ENCODE measurements around the gene DIAPH2. TPM values are rescaled to one million over a fixed set of nuclear protein-coding genes. Genes with fewer than 3 reads are reported as not detected.

DIAPH2 gene
- total RNA-seq, 2 donors from 2014 or later = 15.2 to 23.3 TPM

DNA sequence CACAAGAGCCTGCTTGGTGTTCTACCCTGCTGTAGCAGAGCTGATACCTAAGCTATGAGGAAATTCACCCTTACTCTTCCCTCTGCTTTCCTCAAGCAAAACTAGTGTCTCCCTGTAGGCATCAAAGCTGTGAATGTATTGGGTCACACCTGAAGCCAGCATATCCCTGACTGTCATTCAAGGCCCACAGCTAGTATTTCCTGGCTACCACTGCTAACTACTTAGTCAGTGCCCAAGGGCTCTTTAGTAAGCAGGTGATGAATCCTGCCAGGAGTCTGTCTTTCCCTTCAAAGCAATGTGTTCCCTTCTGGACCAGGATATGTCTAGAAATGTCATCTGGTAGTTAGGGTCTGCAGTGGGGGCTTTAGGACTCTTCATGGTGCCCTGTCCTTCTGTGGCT is 324.7 kb downstream of the DIAPH2 start:
- no peak overlapping the region for H3K4me3 ChIP-seq
- intact Hi-C loops (cut with DNase I) = no loop called here
- TF ChIP-seq, protein P1, sequence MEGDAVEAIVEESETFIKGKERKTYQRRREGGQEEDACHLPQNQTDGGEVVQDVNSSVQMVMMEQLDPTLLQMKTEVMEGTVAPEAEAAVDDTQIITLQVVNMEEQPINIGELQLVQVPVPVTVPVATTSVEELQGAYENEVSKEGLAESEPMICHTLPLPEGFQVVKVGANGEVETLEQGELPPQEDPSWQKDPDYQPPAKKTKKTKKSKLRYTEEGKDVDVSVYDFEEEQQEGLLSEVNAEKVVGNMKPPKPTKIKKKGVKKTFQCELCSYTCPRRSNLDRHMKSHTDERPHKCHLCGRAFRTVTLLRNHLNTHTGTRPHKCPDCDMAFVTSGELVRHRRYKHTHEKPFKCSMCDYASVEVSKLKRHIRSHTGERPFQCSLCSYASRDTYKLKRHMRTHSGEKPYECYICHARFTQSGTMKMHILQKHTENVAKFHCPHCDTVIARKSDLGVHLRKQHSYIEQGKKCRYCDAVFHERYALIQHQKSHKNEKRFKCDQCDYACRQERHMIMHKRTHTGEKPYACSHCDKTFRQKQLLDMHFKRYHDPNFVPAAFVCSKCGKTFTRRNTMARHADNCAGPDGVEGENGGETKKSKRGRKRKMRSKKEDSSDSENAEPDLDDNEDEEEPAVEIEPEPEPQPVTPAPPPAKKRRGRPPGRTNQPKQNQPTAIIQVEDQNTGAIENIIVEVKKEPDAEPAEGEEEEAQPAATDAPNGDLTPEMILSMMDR (IDR thresholded peaks at IDR 0.05) = no peak
- TF ChIP-seq POLR2A (IDR thresholded peaks at IDR 0.05) = no peak
- H3K27me3 ChIP-seq = no peaks in the 10 kb centered on the region
- no peaks in the 10 kb centered on the region for H3K9me3 ChIP-seq
- no peaks in the 10 kb centered on the region for H3K4me1 ChIP-seq
- no peak overlapping the region for H3K27ac ChIP-seq
- DNase-seq = no peak
- ATAC-seq = no peak
- no peaks in the 10 kb centered on the region for H3K36me3 ChIP-seq (replicated peaks in 1 of 2; ENCODE audit: insufficient read depth in 1 of 2, low read depth in 2 of 2)

DNA sequence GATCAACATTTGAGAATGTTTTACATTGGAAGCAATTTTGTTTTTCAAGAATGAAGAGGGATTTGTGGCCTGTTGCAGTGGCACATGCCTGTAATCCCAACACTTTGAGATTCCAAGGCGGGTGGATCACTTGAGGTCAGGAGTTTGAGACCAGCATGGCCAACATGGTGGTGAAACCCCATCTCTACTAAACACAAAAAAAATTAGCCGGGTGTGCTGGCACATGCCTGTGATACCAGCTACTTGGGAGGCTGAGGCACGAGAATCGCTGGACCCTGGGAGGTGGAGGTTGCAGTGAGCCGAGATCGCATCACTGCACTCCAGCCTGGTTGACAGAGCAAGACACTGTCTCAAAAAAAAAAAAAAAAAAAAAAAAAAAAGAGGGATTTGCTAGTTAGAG is 326.9 kb downstream of the DIAPH2 start:
- H3K9me3 ChIP-seq = no peaks in the 10 kb centered on the region
- DNase-seq (no peak), ATAC-seq (no peak)
- WGBS, 2 donors = 98 to 100% methylated on average over 6 of the region's 6 CpGs
- H3K27ac ChIP-seq = no peak overlapping the region
- H3K27me3 ChIP-seq = no peaks in the 10 kb centered on the region
- no peaks in the 10 kb centered on the region for H3K4me1 ChIP-seq
- no peak overlapping the region for H3K4me3 ChIP-seq
- no peaks in the 10 kb centered on the region for H3K36me3 ChIP-seq (replicated peaks in 1 of 2; ENCODE audit: insufficient read depth in 1 of 2, low read depth in 2 of 2)
- TF ChIP-seq, protein P1 (IDR thresholded peaks at IDR 0.05) = no peak
- no peak for TF ChIP-seq POLR2A (IDR thresholded peaks at IDR 0.05)
- intact Hi-C loops (cut with DNase I) = no loop called here

DNA sequence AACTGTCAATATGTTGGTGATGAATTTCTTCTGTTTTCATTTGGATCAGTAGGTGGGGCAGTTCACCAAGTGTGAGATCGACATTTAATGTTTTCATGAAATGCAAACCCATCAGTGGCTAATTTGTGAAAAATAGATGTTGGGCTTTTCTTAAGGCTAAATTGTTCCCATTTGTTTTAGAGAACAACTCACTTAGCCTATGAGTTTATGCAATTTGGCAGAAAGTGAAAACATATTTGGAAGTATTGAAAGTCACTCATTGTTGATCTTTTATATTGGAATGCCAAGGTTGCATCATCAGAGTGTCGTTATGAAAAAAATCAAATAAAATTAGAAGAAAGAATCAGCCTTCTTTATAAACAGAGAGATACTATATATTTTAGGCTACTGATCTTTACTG is 331.5 kb downstream of the DIAPH2 start:
- Histone ChIP-seq H3K9me3 (no peaks in the 10 kb centered on the region), H3K4me3 (no peak overlapping the region), H3K27me3 (no peaks in the 10 kb centered on the region), H3K36me3 (replicated peaks in 1 of 2; ENCODE audit: insufficient read depth in 1 of 2, low read depth in 2 of 2) (no peaks in the 10 kb centered on the region), H3K4me1 (no peaks in the 10 kb centered on the region), H3K27ac (no peak overlapping the region)
- DNase-seq (no peak), ATAC-seq (no peak)
- WGBS, 2 donors = 46 to 62% methylated on average over 2 of the region's 2 CpGs
- TF ChIP-seq POLR2A (IDR thresholded peaks at IDR 0.05) = no peak
- TF ChIP-seq, protein P1 (IDR thresholded peaks at IDR 0.05) = no peak
- intact Hi-C loops (cut with DNase I) = no loop called here

DNA sequence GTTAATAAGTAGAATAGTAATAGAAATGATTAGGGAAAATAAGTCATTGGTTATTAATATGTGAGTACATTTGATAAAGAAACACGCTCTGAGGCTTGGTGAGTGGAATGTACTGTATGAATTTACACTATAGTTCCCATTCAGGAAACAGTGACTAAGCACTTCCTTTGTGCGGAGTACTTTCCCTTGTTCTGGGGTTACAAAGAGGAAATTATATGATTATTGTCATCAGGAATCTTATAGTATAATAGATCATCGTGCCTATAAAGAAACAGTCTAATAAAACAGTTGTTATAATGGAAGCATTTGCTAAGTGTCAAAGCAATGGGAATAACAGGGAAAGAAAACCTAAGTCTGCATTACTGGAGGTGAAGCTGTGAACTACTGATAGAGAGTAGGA is 337.0 kb downstream of the DIAPH2 start:
- no peaks in the 10 kb centered on the region for H3K36me3 ChIP-seq (replicated peaks in 1 of 2; ENCODE audit: insufficient read depth in 1 of 2, low read depth in 2 of 2)
- H3K4me3 ChIP-seq = no peak overlapping the region
- intact Hi-C loops (cut with DNase I) = no loop called here
- no peak for ATAC-seq
- DNase-seq = no peak
- H3K27ac ChIP-seq = no peak overlapping the region
- WGBS, 2 donors = 72 to 85% methylated on average over 3 of the region's 3 CpGs
- H3K4me1 ChIP-seq = no peaks in the 10 kb centered on the region
- TF ChIP-seq POLR2A (IDR thresholded peaks at IDR 0.05) = no peak
- TF ChIP-seq, protein P1 (IDR thresholded peaks at IDR 0.05) = no peak
- H3K9me3 ChIP-seq = no peaks in the 10 kb centered on the region
- H3K27me3 ChIP-seq = no peaks in the 10 kb centered on the region

DNA sequence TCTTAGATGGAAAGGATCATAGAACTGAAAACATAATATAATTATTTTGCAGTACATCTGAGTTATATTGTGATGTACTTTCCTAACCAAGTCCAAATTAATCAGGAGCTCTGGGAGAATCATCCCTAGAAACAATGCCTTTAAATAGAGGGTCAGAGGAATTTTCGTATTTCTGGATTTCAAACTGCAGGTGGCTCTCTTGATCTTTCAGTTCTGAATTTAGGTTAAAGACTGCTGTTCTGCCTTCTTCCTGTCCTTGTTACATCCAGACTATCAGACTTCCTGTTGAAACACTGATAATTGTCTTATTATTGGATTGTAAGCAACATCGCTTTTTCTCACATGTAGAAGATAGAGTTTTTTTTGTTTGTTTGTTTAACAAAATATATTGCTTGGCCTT is 341.8 kb downstream of the DIAPH2 start:
- TF ChIP-seq, protein P1 (IDR thresholded peaks at IDR 0.05) = no peak
- TF ChIP-seq POLR2A (IDR thresholded peaks at IDR 0.05) = no peak
- Histone ChIP-seq H3K27me3 (no peaks in the 10 kb centered on the region), H3K36me3 (replicated peaks in 1 of 2; ENCODE audit: insufficient read depth in 1 of 2, low read depth in 2 of 2) (no peaks in the 10 kb centered on the region), H3K4me3 (no peak overlapping the region), H3K4me1 (no peaks in the 10 kb centered on the region), H3K9me3 (no peaks in the 10 kb centered on the region), H3K27ac (no peak overlapping the region)
- intact Hi-C loops (cut with DNase I) = no loop called here
- ATAC-seq (no peak), DNase-seq (no peak)
- 52 to 60% methylated on average over 2 of the region's 2 CpGs for WGBS, 2 donors

Measured in body of pancreas (tissue), 4 donors.